Choroid plexus epithelial cell (primary cell): ENCODE results near the gene MFSD6.

Experiments used
- DNase-seq: peaks from one replicate; pipeline ENCODE4 v3.0.0-alpha.2; 2010; ENCODE audit warnings: low read depth
- H3K4me3 ChIP-seq: 2 replicates; pipeline ENCODE4 v1.5.1; 2011; ENCODE audit warnings: low read depth, mild to moderate bottlenecking, control low read depth, low read length, moderate library complexity
- CTCF ChIP-seq: conservative IDR thresholded peaks from 2 replicates; pipeline ENCODE4 v1.5.1; 2011; ENCODE audit warnings: low read depth, mild to moderate bottlenecking, control low read depth, inconsistent platforms, low read length, moderate library complexity

Gene MFSD6

GRCh38 chr2:190500054-190500502 is 91.9 kb downstream of the MFSD6 start:
- peak; percentile 20 for DNase-seq
- H3K4me3 ChIP-seq: no peak overlapping the region
- TF ChIP-seq CTCF: no peak

GRCh38 chr2:190501231-190501630 is 93.1 kb downstream of the MFSD6 start:
- no peak for TF ChIP-seq CTCF
- no peak overlapping the region for H3K4me3 ChIP-seq
- DNase-seq: no peak

- no peak overlapping the region for H3K4me3 ChIP-seq
- no peak for TF ChIP-seq CTCF
- no peak for DNase-seq
These were observed 93.7 kb downstream of the MFSD6 start for GRCh38 chr2:190501702-190502407.

- no peak for DNase-seq
- TF ChIP-seq CTCF: no peak
- H3K4me3 ChIP-seq: no peak overlapping the region
These were observed 94.9 kb downstream of the MFSD6 start for GRCh38 chr2:190503088-190503487.

GRCh38 chr2:190504912-190505311 is 96.8 kb downstream of the MFSD6 start:
- DNase-seq: no peak
- no peak overlapping the region for H3K4me3 ChIP-seq
- no peak for TF ChIP-seq CTCF

- no peak overlapping the region for H3K4me3 ChIP-seq
- TF ChIP-seq CTCF: no peak
- DNase-seq: no peak
These were observed 97.5 kb downstream of the MFSD6 start for GRCh38 chr2:190505696-190506095.

- H3K4me3 ChIP-seq: no peak overlapping the region
- no peak for TF ChIP-seq CTCF
- DNase-seq: no peak
These were observed 98.5 kb downstream of the MFSD6 start for GRCh38 chr2:190506666-190507065.
